ENCODE measurements around the gene KRR1.

KRR1 gene

DNA sequence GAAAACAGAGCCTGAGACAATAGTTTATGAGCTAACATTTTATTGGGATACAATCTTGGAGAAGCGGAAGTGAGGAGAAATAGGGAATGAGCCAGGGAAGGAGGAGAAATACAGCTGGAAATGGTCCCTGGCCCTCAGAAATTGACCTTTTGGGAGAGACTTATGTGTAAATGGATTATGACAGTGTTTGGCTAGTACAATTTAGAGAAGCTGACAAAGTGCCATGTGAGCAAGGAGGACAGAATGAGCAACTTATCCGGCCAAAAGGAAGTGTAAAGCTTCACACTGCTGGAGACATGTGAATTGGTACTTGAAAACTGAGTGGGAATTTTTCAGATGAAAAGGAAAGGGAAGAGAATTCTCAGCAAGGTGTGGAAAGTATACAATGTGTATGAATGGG is 28.0 kb downstream of the KRR1 start:
- TF ChIP-seq YY1 (IDR thresholded peaks at IDR 0.05; ENCODE audit: low read depth) (no peak), EGR1 (IDR thresholded peaks at IDR 0.05) (no peak), FOXM1 (IDR thresholded peaks at IDR 0.05; ENCODE audit: borderline replicate concordance, low read depth) (no peak), TCF12 (IDR thresholded peaks at IDR 0.05; ENCODE audit: low read depth) (no peak), TAF1 (IDR thresholded peaks at IDR 0.05; ENCODE audit: low read depth) (no peak), EP300 (IDR thresholded peaks at IDR 0.05; ENCODE audit: borderline replicate concordance) (no peak), ZBTB7A (IDR thresholded peaks at IDR 0.05; ENCODE audit: low read depth) (no peak), NFIC (IDR thresholded peaks at IDR 0.05) (no peak), RAD21 (IDR thresholded peaks at IDR 0.05; ENCODE audit: low read depth) (no peak), CEBPB (IDR thresholded peaks at IDR 0.05) (no peak), TEAD4 (IDR thresholded peaks at IDR 0.05) (no peak), CREB1 (IDR thresholded peaks at IDR 0.05; ENCODE audit: low read depth) (no peak)
- TF ChIP-seq, protein P1, sequence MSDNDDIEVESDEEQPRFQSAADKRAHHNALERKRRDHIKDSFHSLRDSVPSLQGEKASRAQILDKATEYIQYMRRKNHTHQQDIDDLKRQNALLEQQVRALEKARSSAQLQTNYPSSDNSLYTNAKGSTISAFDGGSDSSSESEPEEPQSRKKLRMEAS (IDR thresholded peaks at IDR 0.05): no peak
- TF ChIP-seq, protein P2, sequence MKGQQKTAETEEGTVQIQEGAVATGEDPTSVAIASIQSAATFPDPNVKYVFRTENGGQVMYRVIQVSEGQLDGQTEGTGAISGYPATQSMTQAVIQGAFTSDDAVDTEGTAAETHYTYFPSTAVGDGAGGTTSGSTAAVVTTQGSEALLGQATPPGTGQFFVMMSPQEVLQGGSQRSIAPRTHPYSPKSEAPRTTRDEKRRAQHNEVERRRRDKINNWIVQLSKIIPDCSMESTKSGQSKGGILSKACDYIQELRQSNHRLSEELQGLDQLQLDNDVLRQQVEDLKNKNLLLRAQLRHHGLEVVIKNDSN (IDR thresholded peaks at IDR 0.05): no peak
- TF ChIP-seq, protein P3, sequence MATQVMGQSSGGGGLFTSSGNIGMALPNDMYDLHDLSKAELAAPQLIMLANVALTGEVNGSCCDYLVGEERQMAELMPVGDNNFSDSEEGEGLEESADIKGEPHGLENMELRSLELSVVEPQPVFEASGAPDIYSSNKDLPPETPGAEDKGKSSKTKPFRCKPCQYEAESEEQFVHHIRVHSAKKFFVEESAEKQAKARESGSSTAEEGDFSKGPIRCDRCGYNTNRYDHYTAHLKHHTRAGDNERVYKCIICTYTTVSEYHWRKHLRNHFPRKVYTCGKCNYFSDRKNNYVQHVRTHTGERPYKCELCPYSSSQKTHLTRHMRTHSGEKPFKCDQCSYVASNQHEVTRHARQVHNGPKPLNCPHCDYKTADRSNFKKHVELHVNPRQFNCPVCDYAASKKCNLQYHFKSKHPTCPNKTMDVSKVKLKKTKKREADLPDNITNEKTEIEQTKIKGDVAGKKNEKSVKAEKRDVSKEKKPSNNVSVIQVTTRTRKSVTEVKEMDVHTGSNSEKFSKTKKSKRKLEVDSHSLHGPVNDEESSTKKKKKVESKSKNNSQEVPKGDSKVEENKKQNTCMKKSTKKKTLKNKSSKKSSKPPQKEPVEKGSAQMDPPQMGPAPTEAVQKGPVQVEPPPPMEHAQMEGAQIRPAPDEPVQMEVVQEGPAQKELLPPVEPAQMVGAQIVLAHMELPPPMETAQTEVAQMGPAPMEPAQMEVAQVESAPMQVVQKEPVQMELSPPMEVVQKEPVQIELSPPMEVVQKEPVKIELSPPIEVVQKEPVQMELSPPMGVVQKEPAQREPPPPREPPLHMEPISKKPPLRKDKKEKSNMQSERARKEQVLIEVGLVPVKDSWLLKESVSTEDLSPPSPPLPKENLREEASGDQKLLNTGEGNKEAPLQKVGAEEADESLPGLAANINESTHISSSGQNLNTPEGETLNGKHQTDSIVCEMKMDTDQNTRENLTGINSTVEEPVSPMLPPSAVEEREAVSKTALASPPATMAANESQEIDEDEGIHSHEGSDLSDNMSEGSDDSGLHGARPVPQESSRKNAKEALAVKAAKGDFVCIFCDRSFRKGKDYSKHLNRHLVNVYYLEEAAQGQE (IDR thresholded peaks at IDR 0.05; ENCODE audit: low read depth): no peak

DNA sequence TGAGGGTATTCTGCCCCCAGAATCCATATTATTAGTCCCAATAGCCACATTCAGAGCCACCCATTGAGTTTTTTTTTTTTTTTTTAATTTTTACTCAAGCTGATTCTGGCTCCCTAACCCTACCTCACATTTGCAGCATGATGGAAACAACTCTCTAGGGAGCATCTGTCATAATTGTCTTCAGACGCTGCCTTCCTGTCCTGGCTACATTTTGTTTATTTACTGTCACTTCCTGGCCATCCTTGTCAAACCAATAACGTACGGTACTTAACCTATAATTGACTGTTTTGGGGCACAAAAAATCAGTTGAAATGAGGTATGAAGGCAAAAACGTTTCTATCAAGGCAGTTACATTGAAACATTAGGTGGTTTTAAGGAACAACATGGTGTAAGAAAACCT is 28.8 kb downstream of the KRR1 start:
- no peak for TF ChIP-seq ZBTB7A (IDR thresholded peaks at IDR 0.05; ENCODE audit: low read depth)
- TF ChIP-seq, protein P1 (IDR thresholded peaks at IDR 0.05): no peak
- TF ChIP-seq YY1 (IDR thresholded peaks at IDR 0.05; ENCODE audit: low read depth): no peak
- TF ChIP-seq EGR1 (IDR thresholded peaks at IDR 0.05): no peak
- no peak for TF ChIP-seq NFIC (IDR thresholded peaks at IDR 0.05)
- TF ChIP-seq TAF1 (IDR thresholded peaks at IDR 0.05; ENCODE audit: low read depth): no peak
- no peak for TF ChIP-seq CEBPB (IDR thresholded peaks at IDR 0.05)
- TF ChIP-seq, protein P3 (IDR thresholded peaks at IDR 0.05; ENCODE audit: low read depth): no peak
- TF ChIP-seq FOXM1 (IDR thresholded peaks at IDR 0.05; ENCODE audit: borderline replicate concordance, low read depth): no peak
- TF ChIP-seq CREB1 (IDR thresholded peaks at IDR 0.05; ENCODE audit: low read depth): no peak
- TF ChIP-seq EP300 (IDR thresholded peaks at IDR 0.05; ENCODE audit: borderline replicate concordance): no peak
- TF ChIP-seq RAD21 (IDR thresholded peaks at IDR 0.05; ENCODE audit: low read depth): no peak
- TF ChIP-seq TEAD4 (IDR thresholded peaks at IDR 0.05): no peak
- TF ChIP-seq TCF12 (IDR thresholded peaks at IDR 0.05; ENCODE audit: low read depth): no peak

DNA sequence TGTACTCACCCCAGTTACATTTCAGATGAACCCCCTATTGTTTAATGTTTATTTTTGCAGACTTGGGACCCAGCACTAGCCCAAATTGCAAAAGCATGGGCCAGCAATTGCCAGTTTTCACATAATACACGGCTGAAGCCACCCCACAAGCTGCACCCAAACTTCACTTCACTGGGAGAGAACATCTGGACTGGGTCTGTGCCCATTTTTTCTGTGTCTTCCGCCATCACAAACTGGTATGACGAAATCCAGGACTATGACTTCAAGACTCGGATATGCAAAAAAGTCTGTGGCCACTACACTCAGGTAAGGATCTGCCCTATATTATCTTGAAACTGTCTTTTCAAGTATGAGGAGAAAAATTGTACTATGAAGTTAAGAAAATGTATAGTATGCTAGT is 29.6 kb downstream of the KRR1 start:
- TF ChIP-seq YY1 (IDR thresholded peaks at IDR 0.05; ENCODE audit: low read depth) (no peak), CREB1 (IDR thresholded peaks at IDR 0.05; ENCODE audit: low read depth) (no peak), EGR1 (IDR thresholded peaks at IDR 0.05) (no peak), TEAD4 (IDR thresholded peaks at IDR 0.05) (no peak), RAD21 (IDR thresholded peaks at IDR 0.05; ENCODE audit: low read depth) (no peak), ZBTB7A (IDR thresholded peaks at IDR 0.05; ENCODE audit: low read depth) (no peak), CEBPB (IDR thresholded peaks at IDR 0.05) (no peak)
- TF ChIP-seq, protein P1 (IDR thresholded peaks at IDR 0.05): no peak
- TF ChIP-seq, protein P2 (IDR thresholded peaks at IDR 0.05): no peak

DNA sequence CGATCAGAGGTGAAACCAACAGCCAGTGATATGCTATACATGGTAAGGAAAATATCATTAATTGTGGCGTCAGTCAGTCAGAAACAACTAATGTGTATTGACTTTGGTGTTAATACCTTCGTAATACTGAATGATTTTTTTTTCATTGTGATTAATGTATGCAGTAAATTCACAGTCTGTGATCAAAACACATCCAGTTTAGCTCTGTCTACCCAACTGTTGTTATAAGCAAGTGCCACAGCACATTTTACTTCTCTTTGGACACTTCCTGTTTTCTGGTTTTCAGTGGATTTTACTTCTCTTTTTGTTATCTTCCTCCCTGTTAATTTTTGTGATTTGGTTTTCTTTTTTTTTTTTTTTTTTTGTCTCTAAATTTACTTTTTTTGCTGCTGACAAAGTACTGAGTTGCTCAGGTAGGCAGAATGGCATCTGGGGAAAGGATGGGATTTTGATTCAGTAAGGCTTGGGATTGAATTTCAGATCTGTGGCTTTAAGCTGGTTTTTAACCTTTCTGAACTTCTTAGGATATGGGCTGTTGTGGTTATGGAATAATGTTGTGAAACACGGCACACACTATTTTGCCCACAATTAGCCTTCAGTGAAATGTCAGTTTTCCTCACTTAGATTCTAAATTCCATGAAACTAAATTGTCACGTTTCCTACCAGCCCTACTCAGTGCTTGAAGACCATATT is 30.2 kb downstream of the KRR1 start:
- TF ChIP-seq ZBTB7A (IDR thresholded peaks at IDR 0.05; ENCODE audit: low read depth) (no peak), FOXM1 (IDR thresholded peaks at IDR 0.05; ENCODE audit: borderline replicate concordance, low read depth) (no peak), TCF12 (IDR thresholded peaks at IDR 0.05; ENCODE audit: low read depth) (no peak), CEBPB (IDR thresholded peaks at IDR 0.05) (no peak), NFIC (IDR thresholded peaks at IDR 0.05) (no peak), RAD21 (IDR thresholded peaks at IDR 0.05; ENCODE audit: low read depth) (no peak), EP300 (IDR thresholded peaks at IDR 0.05; ENCODE audit: borderline replicate concordance) (no peak), YY1 (IDR thresholded peaks at IDR 0.05; ENCODE audit: low read depth) (no peak), CREB1 (IDR thresholded peaks at IDR 0.05; ENCODE audit: low read depth) (no peak), TAF1 (IDR thresholded peaks at IDR 0.05; ENCODE audit: low read depth) (no peak)
- TF ChIP-seq, protein P1 (IDR thresholded peaks at IDR 0.05): no peak
- TF ChIP-seq, protein P3 (IDR thresholded peaks at IDR 0.05; ENCODE audit: low read depth): no peak
- TF ChIP-seq, protein P2 (IDR thresholded peaks at IDR 0.05): no peak

All from Ishikawa (cell line).